HG02798 (cell line): ENCODE results near the gene PDGFD.
A peak's percentile ranks its signal among the peaks of the same experiment; 100 is the strongest.

ENCODE experiments used
- ATAC-seq: cut with Tn5 transposase; IDR thresholded peaks from one replicate; pipeline ENCODE4 v1.9.1; 2021; ENCODE audit warnings: mild to moderate bottlenecking; ENCODE audit not compliant: unreplicated experiment, poor library complexity

PDGFD gene

DNA sequence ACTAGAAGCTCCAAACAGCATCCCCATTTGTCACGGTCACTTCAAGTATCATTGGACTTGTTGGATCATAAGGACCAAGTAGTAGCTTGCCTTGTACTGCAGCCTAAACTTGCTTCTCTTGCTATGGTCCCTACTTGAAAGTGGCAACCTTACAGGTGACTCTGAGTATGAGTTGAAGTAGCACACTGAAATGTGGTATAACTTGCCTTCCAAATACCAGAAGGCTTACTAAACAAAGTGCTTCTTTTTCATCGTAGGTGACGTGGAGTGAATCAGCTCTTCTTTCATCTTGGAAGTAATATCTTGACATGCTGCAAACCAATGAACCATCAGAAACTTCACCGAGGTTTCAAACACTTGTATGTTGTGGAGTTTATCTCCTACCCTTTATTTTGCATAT lies 296.5 kb downstream of the PDGFD start:
- ATAC-seq, result no peak

DNA sequence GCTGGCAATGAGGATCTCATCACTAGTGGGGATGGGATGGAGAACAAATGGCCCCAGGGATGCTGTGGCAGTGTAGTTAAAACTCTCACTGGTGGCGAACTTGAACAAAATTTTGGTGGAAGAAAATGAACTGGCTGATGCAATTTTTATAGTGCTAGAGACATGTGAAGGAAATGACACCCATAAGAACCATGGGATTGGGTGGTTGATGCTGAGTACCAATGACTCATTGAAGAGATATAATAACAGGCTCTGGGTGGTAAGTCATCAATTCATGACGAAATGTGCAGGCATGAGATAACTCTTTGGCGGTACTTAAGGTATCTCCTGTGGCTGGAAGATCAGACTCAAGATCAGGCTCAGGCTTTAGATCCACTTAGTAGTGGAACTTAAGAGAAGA lies 300.4 kb downstream of the PDGFD start:
- ATAC-seq, result no peak

DNA sequence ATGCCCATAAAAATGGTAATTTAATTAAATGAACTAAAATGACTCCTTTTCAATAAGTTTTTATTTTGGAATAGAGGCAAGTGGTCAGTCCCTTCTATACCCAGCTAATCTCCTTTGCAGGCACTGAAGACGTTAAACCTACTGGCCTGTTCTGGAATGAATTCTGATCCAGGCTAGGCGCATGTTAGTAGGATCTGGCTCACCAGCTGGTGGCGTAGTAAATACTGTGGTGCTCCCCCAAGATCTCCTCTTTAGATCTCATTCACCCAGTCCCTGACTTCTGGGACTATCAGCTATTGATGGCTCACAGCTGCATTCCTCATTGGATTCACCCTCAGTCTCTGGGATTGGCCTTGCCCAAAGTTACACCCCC lies 301.2 kb downstream of the PDGFD start:
- ATAC-seq, result no peak

DNA sequence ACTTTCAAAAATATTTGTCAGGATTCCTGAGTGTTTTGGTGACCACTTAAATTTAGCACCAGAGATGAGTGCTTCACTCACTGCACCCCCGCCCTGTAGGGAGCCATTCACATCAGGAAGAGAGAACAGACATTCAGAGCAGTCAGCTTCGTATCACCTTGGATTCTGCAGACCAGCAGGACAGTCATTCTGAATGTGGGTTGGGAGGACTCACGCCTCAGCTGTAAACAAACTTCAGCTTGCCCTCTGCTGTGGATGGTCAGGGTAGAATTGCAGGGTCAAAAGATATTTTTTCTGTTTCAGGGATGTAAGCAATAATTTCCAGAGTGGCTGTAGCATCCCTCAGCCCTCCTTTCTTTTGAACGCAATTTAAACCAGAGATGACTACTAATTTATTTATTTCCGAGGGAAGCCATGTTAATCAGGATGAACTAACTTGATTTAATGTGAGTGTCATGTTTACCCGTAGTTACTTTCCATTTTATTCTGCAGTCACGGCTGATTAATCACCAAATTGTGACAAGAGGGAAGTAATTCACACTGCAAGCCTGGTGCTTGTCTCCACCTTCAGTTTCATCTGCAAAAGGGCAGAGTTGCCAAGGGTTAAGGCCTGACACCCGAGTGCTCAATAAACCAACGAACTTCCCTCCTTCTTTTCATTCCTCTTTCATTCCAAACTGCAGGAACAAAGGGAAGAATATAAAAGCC lies 301.7 kb downstream of the PDGFD start:
- peak; percentile 72 for ATAC-seq
